Thyroid gland (tissue), 4 donors: ENCODE data around the gene TSC22D3.

ENCODE experiments used
- POLR2A ChIP-seq, 2 donors: fragments of 450-650 bp; IDR thresholded peaks; one replicate each; pipeline ENCODE4 v1.6.1; 2017; ENCODE audit warnings: antibody characterized with exemption in 2 of 2, mild to moderate bottlenecking in 2 of 2, moderate library complexity in 1 of 2
- TF ChIP-seq, protein P1 (sequence below), 6 experiments: fragments of 200-600 bp in 3 of 6; fragments of 450-650 bp in 3 of 6; sonication (generic) in 3 of 6; IDR thresholded peaks; one replicate each; pipeline ENCODE4 v1.5.1; 2016 to 2019; ENCODE audit warnings: antibody characterized with exemption in 6 of 6, mild to moderate bottlenecking in 2 of 6, inconsistent platforms in 1 of 6, moderate library complexity in 1 of 6

DNA sequence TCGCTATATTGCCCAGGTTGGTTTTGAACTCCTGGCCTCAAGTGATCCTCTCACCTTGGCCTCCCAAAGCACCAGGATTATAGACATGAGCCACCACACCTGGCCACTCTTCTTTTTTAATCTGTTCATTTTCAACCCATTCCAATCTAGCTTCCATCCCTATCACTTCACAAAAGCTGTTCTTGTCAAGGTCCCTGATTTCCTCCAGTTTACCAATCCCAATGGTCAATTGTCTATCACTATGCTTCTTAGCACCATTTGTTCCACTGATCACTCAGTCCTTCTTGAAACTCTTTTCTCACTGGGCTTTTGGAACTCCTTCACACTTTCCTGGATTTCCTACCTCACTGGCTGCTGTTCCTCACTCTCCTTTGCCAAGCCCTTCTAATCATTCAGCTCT, 108.7 kb downstream of the TSC22D3 start:
- TF ChIP-seq, protein P1, sequence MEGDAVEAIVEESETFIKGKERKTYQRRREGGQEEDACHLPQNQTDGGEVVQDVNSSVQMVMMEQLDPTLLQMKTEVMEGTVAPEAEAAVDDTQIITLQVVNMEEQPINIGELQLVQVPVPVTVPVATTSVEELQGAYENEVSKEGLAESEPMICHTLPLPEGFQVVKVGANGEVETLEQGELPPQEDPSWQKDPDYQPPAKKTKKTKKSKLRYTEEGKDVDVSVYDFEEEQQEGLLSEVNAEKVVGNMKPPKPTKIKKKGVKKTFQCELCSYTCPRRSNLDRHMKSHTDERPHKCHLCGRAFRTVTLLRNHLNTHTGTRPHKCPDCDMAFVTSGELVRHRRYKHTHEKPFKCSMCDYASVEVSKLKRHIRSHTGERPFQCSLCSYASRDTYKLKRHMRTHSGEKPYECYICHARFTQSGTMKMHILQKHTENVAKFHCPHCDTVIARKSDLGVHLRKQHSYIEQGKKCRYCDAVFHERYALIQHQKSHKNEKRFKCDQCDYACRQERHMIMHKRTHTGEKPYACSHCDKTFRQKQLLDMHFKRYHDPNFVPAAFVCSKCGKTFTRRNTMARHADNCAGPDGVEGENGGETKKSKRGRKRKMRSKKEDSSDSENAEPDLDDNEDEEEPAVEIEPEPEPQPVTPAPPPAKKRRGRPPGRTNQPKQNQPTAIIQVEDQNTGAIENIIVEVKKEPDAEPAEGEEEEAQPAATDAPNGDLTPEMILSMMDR (IDR thresholded peaks at IDR 0.05) = no peak
- TF ChIP-seq POLR2A (IDR thresholded peaks at IDR 0.05) = no peak
